H9 (cell line): ENCODE results near the gene PEMT. TPM values are rescaled to one million over a fixed set of nuclear protein-coding genes. Genes with fewer than 3 reads are reported as not detected.

Experiments
- DNase-seq: peaks from one replicate; pipeline ENCODE4 v3.0.0-alpha.2; 2017
- H2AFZ ChIP-seq: one replicate; pipeline ENCODE4 v1.6.1; 2013; ENCODE audit warnings: mild to moderate bottlenecking, low read length, control low read depth, moderate library complexity
- H2AK5ac ChIP-seq: 2 replicates; pipeline ENCODE4 v1.6.1; 2013; ENCODE audit warnings: low read length, control low read depth, mixed read lengths; ENCODE audit not compliant: insufficient read length
- H2BK120ac ChIP-seq: one replicate; pipeline ENCODE4 v1.6.1; 2013; ENCODE audit warnings: low read depth, mild to moderate bottlenecking, low read length, control low read depth, inconsistent platforms; ENCODE audit not compliant: poor library complexity, severe bottlenecking
- H2BK12ac ChIP-seq: 2 replicates; pipeline ENCODE4 v1.6.1; 2013; ENCODE audit warnings: low read length, control low read depth, mixed read lengths, low read depth; ENCODE audit not compliant: insufficient read length
- H2BK15ac ChIP-seq: 2 replicates; pipeline ENCODE4 v1.6.1; 2013; ENCODE audit warnings: low read depth, low read length, control low read depth
- H2BK20ac ChIP-seq: one replicate; pipeline ENCODE4 v1.6.1; 2013; ENCODE audit warnings: low read depth, mild to moderate bottlenecking, low read length, control low read depth, inconsistent platforms; ENCODE audit not compliant: poor library complexity, severe bottlenecking
- H2BK5ac ChIP-seq: 2 replicates; pipeline ENCODE4 v1.6.1; 2013; ENCODE audit warnings: low read length, control low read depth, mixed read lengths; ENCODE audit not compliant: insufficient read length
- H3K14ac ChIP-seq: 2 replicates; pipeline ENCODE4 v1.6.1; 2013; ENCODE audit warnings: low read length, control low read depth; ENCODE audit not compliant: insufficient read depth
- H3K18ac ChIP-seq: 2 replicates; pipeline ENCODE4 v1.6.1; 2013; ENCODE audit warnings: low read depth, mild to moderate bottlenecking, mixed read lengths, low read length, control low read depth; ENCODE audit not compliant: insufficient read length
- H3K23ac ChIP-seq: 2 replicates; pipeline ENCODE4 v1.6.1; 2013; ENCODE audit warnings: low read length, control low read depth, mixed read lengths, low read depth; ENCODE audit not compliant: insufficient read length
- H3K23me2 ChIP-seq: 2 replicates; pipeline ENCODE4 v1.6.1; 2013; ENCODE audit warnings: low read depth, mild to moderate bottlenecking, mixed read lengths, low read length, control low read depth; ENCODE audit not compliant: insufficient read length, poor library complexity, severe bottlenecking
- H3K27ac ChIP-seq: 2 replicates; pipeline ENCODE4 v1.5.1; 2013; ENCODE audit warnings: low read length, control low read depth, mixed read lengths, low read depth; ENCODE audit not compliant: insufficient read length
- H3K27me3 ChIP-seq: 2 replicates; pipeline ENCODE4 v1.6.1; 2013; ENCODE audit warnings: low read length, control low read depth, inconsistent platforms; ENCODE audit not compliant: insufficient read depth
- H3K4ac ChIP-seq: 2 replicates; pipeline ENCODE4 v1.6.1; 2013; ENCODE audit warnings: low read depth, mild to moderate bottlenecking, control low read depth, inconsistent platforms, low read length, moderate library complexity
- H3K4me1 ChIP-seq: 2 replicates; pipeline ENCODE4 v1.6.1; 2013; ENCODE audit warnings: low read length, control low read depth, inconsistent platforms; ENCODE audit not compliant: insufficient read depth
- H3K4me2 ChIP-seq: 2 replicates; pipeline ENCODE4 v1.6.1; 2013; ENCODE audit warnings: low read length, control low read depth, mixed read lengths; ENCODE audit not compliant: insufficient read length, insufficient read depth
- H3K56ac ChIP-seq: 2 replicates; pipeline ENCODE4 v1.6.1; 2013; ENCODE audit warnings: low read depth, mild to moderate bottlenecking, mixed read lengths, low read length, control low read depth; ENCODE audit not compliant: insufficient read length
- H3K79me1 ChIP-seq: 2 replicates; pipeline ENCODE4 v1.6.1; 2013; ENCODE audit warnings: low read depth, mild to moderate bottlenecking, moderate library complexity, low read length, control low read depth, inconsistent platforms; ENCODE audit not compliant: insufficient read depth, poor library complexity, severe bottlenecking
- H3K79me2 ChIP-seq: 2 replicates; pipeline ENCODE4 v1.6.1; 2013; ENCODE audit warnings: low read length, control low read depth, inconsistent platforms; ENCODE audit not compliant: insufficient read depth
- H3K9ac ChIP-seq: 2 replicates; pipeline ENCODE4 v1.6.1; 2013; ENCODE audit warnings: low read length, control low read depth, mixed read lengths; ENCODE audit not compliant: insufficient read length; ENCODE audit errors: extremely low read depth
- H3K9me3 ChIP-seq: one replicate; pipeline ENCODE4 v1.6.1; 2013; ENCODE audit warnings: low read depth, low read length, inconsistent platforms; ENCODE audit not compliant: control insufficient read depth
- H3T11ph ChIP-seq: one replicate; pipeline ENCODE4 v1.6.1; 2013; ENCODE audit warnings: mild to moderate bottlenecking, low read length, control low read depth, inconsistent platforms
- H4K20me1 ChIP-seq: one replicate; pipeline ENCODE4 v1.6.1; 2013; ENCODE audit not compliant: control insufficient read depth, insufficient read length, insufficient read depth
- H4K5ac ChIP-seq: 2 replicates; pipeline ENCODE4 v1.6.1; 2013; ENCODE audit warnings: low read depth, mild to moderate bottlenecking, mixed read lengths, low read length, control low read depth; ENCODE audit not compliant: insufficient read length
- H4K8ac ChIP-seq: replicated peaks from 2 replicates; pipeline ENCODE4 v1.6.1; 2013; ENCODE audit warnings: low read length, control low read depth, mixed read lengths, low read depth; ENCODE audit not compliant: insufficient read length
- H4K91ac ChIP-seq: 2 replicates; pipeline ENCODE4 v1.6.1; 2013; ENCODE audit warnings: low read depth, mild to moderate bottlenecking, moderate library complexity, mixed read lengths, low read length, control low read depth; ENCODE audit not compliant: insufficient read length
- H3K27ac Mint-ChIP-seq, 3 experiments: 2 replicates in 2 of 3; 3 replicates in 1 of 3; pipeline ENCODE4 v1.8.0; 2020 to 2021; ENCODE audit warnings: mixed read lengths in 3 of 3, mild to moderate bottlenecking in 1 of 3, moderate library complexity in 1 of 3
- H3K27me3 Mint-ChIP-seq: 2 replicates; pipeline ENCODE4 v1.8.0; 2021; ENCODE audit warnings: low read depth, mild to moderate bottlenecking, moderate library complexity, mixed read lengths
- H3K36me3 Mint-ChIP-seq, 3 experiments: 2 replicates in 2 of 3; 3 replicates in 1 of 3; pipeline ENCODE4 v1.8.0; 2020 to 2021; ENCODE audit warnings: low read depth in 3 of 3, mixed read lengths in 3 of 3; ENCODE audit not compliant: insufficient read depth in 1 of 3
- H3K4me1 Mint-ChIP-seq, 2 experiments: 2 replicates each; pipeline ENCODE4 v1.8.0; 2020; ENCODE audit warnings: mixed read lengths in 2 of 2
- H3K4me3 Mint-ChIP-seq, 2 experiments: 2 replicates in 1 of 2; 3 replicates in 1 of 2; pipeline ENCODE4 v1.8.0; 2020 to 2021; ENCODE audit warnings: mild to moderate bottlenecking in 2 of 2, mixed read lengths in 2 of 2, moderate library complexity in 1 of 2
- H3K9me3 Mint-ChIP-seq, 2 experiments: 2 replicates in 1 of 2; 3 replicates in 1 of 2; pipeline ENCODE4 v1.8.0; 2020; ENCODE audit warnings: mild to moderate bottlenecking in 2 of 2, mixed read lengths in 2 of 2, moderate library complexity in 1 of 2
- CTCF ChIP-seq: fragments of 200-600 bp; sonication (generic); conservative IDR thresholded peaks from 3 replicates; pipeline ENCODE4 v1.8.0; 2021; ENCODE audit warnings: antibody characterized with exemption, mild to moderate bottlenecking
- WGBS: extraction: QIAGEN DNeasy Blood & Tissue Kit; methylation state at CpG from one replicate; pipeline ENCODE4 v1.1.7; 2013; ENCODE audit warnings: missing lambda C conversion rate, low lambda C conversion rate, mixed read lengths; ENCODE audit not compliant: insufficient read length; ENCODE audit errors: extremely low coverage; 5-methylcytosine and 5-hydroxymethylcytosine counted together
- total RNA-seq: library from RNA; stranded (reverse); gene quantifications from 2 replicates; pipeline ENCODE4 v1.2.1, GENCODE V29; 2021

PEMT gene
- total RNA-seq, 1 experiment from 2014 or later = 63.2 TPM

- H4K20me1 ChIP-seq = no peaks in the 10 kb centered on the region
- H2BK5ac ChIP-seq = no peak overlapping the region
- Mint-ChIP-seq H3K36me3 (no peaks in the 10 kb centered on the region; a peak in 2 of 7 replicates), H3K4me3 (0 out of 5 replicates have a peak overlapping the region, but pooled peaks of 1 of the 2 experiments have one; percentile 32), H3K27me3 (peaks cover 47% of the 10 kb centered on the region), H3K9me3 (no peaks in the 10 kb centered on the region; a peak in 1 of 5 replicates), H3K4me1 (peaks cover 26 to 27% of the 10 kb centered on the region in 2 experiments), H3K27ac (no peak overlapping the region)
- no peaks in the 10 kb centered on the region for H3K9me3 ChIP-seq
- H2BK15ac ChIP-seq = no peak overlapping the region
- no peak overlapping the region for H2BK20ac ChIP-seq
- WGBS = no CpG with 5 or more reads among the region's 10 CpGs
- H4K5ac ChIP-seq = no peak overlapping the region
- H3K23ac ChIP-seq = no peak overlapping the region
- TF ChIP-seq CTCF = no peak
- no peaks in the 10 kb centered on the region for H3K79me2 ChIP-seq
- peaks cover 21% of the 10 kb centered on the region for H3K23me2 ChIP-seq
- H4K8ac ChIP-seq = no peak overlapping the region
- no peak overlapping the region for H3T11ph ChIP-seq
- no peaks in the 10 kb centered on the region for H3K79me1 ChIP-seq
- DNase-seq = peak; percentile 23
- H3K27ac ChIP-seq = no peak overlapping the region
- H4K91ac ChIP-seq = no peak overlapping the region
- H3K4me1 ChIP-seq = peaks cover 3% of the 10 kb centered on the region; the same call in 1 of the 2 replicates
- H3K9ac ChIP-seq = no peak overlapping the region
- no peak overlapping the region for H3K18ac ChIP-seq
- peaks cover 8% of the 10 kb centered on the region; the same call in 1 of the 2 replicates for H3K27me3 ChIP-seq
- no peak overlapping the region for H3K4ac ChIP-seq
- no peak overlapping the region for H3K4me2 ChIP-seq
- no peak overlapping the region for H2BK120ac ChIP-seq
- H2AFZ ChIP-seq = no peak overlapping the region
- no peak overlapping the region for H2AK5ac ChIP-seq
- H2BK12ac ChIP-seq = no peak overlapping the region
- H3K56ac ChIP-seq = no peak overlapping the region
- no peak overlapping the region for H3K14ac ChIP-seq
These were observed 93.5 kb downstream of the PEMT start for GRCh38 chr17:17497845-17498520.
